ENCODE measurements around the gene SH3BP2. TPM values are rescaled to one million over a fixed set of nuclear protein-coding genes. Genes with fewer than 3 reads are reported as not detected.

Gene SH3BP2, protein sequence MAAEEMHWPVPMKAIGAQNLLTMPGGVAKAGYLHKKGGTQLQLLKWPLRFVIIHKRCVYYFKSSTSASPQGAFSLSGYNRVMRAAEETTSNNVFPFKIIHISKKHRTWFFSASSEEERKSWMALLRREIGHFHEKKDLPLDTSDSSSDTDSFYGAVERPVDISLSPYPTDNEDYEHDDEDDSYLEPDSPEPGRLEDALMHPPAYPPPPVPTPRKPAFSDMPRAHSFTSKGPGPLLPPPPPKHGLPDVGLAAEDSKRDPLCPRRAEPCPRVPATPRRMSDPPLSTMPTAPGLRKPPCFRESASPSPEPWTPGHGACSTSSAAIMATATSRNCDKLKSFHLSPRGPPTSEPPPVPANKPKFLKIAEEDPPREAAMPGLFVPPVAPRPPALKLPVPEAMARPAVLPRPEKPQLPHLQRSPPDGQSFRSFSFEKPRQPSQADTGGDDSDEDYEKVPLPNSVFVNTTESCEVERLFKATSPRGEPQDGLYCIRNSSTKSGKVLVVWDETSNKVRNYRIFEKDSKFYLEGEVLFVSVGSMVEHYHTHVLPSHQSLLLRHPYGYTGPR
- 10 to 100 TPM; 72.2 to 77.9 (median 76.7) TPM for total RNA-seq

DNA sequence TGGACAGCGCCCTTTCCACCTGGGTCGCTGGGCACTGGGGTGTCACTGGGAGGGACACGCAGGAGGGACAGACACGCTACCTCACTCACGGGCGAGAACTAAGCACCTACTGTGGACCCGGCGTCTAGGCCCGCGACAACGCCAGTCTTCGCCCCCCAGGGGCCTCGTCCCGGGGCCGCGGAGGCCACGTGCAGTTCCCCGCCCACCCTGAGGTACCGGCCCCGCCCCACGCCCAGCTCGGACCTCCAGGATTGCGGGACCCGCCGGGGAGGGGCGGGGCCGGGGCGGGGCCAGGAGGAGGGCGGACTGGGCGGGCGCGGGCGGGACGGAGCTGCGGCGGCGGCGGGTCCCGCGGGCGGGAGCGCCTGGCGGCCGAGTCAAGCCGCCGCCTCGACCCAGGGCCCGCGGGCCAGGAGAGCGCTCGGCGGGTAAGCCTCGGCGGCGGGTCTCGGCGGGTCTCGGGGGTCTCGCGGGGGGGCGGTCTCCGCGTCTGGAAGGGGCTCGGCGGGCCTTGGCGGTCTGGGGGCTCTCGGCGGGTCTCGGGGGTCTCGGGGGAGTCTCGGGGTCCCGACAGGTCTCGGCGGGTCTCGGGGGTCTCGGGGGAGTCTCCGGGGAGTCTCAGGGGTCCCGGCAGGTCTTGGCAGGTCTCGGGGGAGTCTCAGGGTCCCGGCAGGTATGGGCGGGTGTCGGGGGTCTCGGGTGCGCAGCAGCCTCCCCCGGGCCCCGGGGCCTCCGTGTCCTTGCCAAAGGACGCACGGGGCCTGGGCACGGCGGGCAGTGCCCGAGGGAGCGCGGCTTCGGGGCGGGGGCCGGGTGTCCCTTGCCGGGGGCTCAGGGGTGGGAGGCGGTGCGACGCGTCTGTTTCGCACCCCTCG, at the start of gene SH3BP2:
Gene SH3BP2, plus strand, starts transcription at position 375 of the 875 bp plus-strand sequence. CDS start 27,533 bp downstream, outside the sequence.
- H3K4me1 Mint-ChIP-seq (ENCODE audit: low read depth) = peaks cover 50% of the 10 kb centered on the region
- H3K36me3 Mint-ChIP-seq (ENCODE audit: insufficient read depth) = no peaks in the 10 kb centered on the region
- peak within 1 kb of the TSS; percentile 86 for H3K4me3 Mint-ChIP-seq
- DNase-seq (peak; percentile 58), ATAC-seq (peak; percentile 42 to 55)
- no peaks in the 10 kb centered on the region for H3K9me3 Mint-ChIP-seq
- no peaks in the 10 kb centered on the region for H3K27me3 Mint-ChIP-seq (ENCODE audit: low read depth)

DNA sequence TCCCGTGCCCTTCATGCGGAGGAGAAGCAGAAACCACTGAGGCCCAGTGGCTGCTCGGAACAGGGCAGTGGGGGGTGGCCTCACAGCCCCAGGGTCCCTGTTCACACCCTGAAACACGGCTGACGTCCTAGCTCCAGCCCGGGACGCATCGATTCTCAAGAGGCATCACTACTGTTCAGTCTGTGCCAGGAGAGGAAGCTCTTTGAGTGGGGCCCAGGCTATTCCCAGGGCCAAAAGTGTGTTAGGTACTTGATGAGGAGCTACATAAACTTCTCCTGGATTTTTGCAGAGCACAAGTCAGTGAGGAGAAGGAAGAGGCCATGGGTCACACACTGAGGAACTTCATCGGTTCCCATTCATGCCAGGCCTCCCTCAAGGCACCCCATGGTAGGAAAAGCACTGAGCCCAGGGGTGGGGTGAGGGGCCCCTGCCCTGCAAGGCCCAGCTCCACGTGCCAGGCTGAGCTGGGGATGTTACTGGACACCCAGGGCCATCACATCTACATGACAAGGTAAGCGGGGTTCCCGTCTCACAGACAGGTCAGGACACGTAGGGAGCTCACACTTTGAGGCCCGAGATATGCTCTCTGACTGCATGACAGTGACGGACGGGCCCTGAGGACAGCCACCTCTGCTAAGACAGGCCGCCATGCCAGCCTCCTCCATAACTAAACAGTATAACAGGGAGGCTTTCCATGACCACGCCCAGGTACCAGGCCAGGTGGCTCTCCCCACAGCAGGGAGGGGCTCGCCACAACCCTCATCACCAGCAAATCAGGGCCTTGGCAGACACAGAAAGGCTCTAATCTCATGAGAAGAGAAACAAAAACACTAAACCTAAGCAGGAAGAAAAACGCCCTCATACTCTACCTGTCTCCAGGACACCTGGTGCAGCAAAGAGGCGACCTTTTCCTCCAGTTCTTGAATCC, 49.1 kb upstream of the SH3BP2 start:
- Mint-ChIP-seq H3K27me3 (ENCODE audit: low read depth) (no peaks in the 10 kb centered on the region), H3K4me3 (no peak overlapping the region), H3K9me3 (no peaks in the 10 kb centered on the region), H3K4me1 (ENCODE audit: low read depth) (peaks cover 48% of the 10 kb centered on the region), H3K36me3 (ENCODE audit: insufficient read depth) (peaks cover 48% of the 10 kb centered on the region)
- ATAC-seq = no peak
- DNase-seq = no peak

DNA sequence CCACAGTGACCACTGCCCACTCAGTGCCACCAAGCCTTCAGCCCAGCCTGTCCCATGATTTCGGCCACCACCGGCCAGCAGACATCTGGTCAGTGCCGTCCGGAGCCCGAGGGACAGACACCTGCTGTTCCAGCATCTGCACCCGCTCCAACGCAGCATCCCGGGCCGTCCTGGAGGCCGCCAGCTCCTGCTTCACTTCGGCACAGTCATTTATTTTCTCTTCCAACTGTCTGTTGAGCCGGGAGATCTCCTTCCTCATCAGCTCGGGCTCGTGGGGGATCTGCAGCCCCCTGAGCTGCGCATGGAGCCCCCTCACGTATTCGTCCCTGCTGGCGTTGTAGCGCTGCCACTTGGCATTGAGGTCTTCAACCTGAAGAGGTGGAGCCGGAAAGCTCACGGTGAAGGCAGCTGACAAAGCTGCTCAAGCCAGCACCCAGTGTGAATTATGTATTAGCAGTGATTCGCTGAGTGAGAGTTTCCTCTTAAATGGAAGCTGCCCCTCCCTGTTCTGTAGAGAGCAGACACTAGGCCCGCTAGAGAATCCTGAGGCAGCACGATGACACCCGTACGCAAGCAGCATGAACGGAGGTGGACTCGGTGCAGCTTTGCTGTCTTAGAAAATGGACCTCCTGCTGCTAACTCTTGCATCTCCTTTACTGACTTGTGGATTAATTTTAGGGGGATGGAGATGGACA, 48.2 kb upstream of the SH3BP2 start:
- no peaks in the 10 kb centered on the region for H3K27me3 Mint-ChIP-seq (ENCODE audit: low read depth)
- no peak overlapping the region for H3K4me3 Mint-ChIP-seq
- H3K4me1 Mint-ChIP-seq (ENCODE audit: low read depth) = peaks cover 48% of the 10 kb centered on the region
- H3K36me3 Mint-ChIP-seq (ENCODE audit: insufficient read depth) = peaks cover 48% of the 10 kb centered on the region
- ATAC-seq (no peak), DNase-seq (no peak)
- no peaks in the 10 kb centered on the region for H3K9me3 Mint-ChIP-seq

DNA sequence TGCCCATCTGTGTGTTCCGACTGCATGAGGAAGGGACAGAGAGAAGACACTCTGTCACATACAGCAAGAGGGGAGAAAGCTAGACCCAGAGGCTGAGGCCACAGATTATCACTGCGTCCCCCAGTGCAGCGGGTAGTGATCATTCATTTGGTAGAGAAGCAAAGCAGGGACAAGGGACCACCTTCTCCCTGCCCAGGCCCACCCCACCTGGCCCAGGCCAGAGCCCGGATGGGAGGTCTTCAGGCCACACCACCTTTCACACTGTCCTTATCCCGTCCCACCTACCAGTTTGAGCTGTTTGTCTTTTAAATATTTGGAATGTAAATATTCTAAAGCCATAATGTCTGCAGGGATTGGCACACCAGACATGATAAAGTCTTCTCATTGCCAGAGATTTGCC, 47.4 kb upstream of the SH3BP2 start:
- H3K4me3 Mint-ChIP-seq = peak overlapping the region; percentile 81
- no peaks in the 10 kb centered on the region for H3K9me3 Mint-ChIP-seq
- no peaks in the 10 kb centered on the region for H3K27me3 Mint-ChIP-seq (ENCODE audit: low read depth)
- ATAC-seq = no peak
- H3K4me1 Mint-ChIP-seq (ENCODE audit: low read depth) = peaks cover 52% of the 10 kb centered on the region
- DNase-seq = no peak
- peaks cover 49% of the 10 kb centered on the region for H3K36me3 Mint-ChIP-seq (ENCODE audit: insufficient read depth)

DNA sequence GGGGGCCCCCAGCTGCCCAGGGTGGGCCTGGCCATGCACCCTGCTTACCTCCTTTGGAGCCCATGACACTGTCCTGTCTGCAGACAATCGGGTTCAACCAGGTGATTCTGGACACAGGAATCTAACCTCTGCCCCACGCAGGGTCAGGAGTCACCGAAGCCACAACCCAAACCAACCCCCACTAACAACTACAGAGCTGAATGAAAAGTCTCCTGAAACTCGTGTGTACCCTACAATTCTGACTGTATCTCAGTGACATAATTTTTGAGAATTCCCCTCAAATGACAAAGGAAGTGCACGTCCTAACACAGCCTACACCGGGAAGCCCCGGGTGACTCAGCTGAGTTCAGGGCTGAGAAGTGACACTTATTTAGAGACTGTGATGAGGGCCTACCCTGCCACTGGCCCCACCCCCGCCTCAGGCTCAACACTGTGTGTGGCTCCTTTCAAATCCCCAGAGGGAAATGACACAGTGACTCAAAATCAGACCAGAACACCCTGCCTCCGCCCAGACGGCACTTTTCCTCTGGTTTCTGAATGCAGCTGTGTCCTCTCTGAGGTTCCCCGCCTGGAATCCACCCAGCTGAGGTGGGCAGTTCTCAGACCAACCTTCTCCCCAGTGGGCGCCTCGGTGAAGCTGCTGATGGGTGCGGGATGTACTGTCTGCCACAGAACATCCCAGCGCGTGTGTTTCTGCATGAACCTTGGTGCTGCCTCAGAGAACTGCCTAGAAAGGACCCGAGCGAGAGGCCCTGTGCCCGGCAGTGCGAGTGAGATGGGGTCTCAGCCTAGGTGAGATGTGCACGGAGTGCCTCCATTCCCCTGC, 46.7 kb upstream of the SH3BP2 start:
- ATAC-seq (peak; percentile 96), DNase-seq (peak; percentile 85)
- no peaks in the 10 kb centered on the region for H3K9me3 Mint-ChIP-seq
- peaks cover 53% of the 10 kb centered on the region for H3K4me1 Mint-ChIP-seq (ENCODE audit: low read depth)
- H3K27me3 Mint-ChIP-seq (ENCODE audit: low read depth) = no peaks in the 10 kb centered on the region
- H3K4me3 Mint-ChIP-seq = peak overlapping the region; percentile 81
- peaks cover 46% of the 10 kb centered on the region for H3K36me3 Mint-ChIP-seq (ENCODE audit: insufficient read depth)

DNA sequence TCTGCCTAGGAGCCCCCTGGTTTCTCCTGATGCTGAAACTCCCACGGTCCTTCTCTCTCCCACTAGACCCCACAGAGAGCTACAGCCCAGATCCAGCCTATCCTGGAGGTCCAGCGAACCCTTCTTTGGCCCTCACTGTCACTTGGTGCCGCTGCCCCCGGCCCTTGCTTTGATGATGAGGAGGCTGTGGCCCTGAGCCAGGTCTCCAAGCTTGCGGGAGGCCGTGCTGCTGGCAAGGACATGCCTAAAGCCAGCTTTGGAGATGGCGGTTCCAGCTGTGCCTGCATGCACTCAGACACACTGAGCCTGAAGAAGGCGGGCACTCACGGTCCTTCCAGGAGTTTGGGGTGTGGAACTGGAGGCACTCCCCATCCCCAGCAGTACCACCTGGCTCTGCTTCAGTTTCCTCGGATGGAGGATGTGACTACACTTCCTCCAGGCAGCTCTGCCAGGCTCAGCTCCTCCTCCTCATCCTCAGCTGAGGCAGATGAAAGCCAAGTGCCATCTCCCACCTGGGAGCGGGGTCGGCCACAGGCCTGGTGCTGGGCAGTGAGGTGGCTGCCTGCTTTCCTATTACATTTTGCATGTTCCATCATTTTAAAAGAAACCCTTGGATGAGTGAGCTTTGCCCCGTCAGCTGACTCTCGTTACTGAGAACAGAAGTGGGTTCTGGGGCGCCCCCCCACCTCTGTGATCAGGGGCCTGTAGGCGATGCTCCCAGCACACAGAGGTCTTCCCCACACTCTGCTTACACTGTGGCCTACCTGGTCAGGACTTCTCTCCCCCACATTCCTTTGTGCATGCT, 45.8 kb upstream of the SH3BP2 start:
- DNase-seq = no peak
- Mint-ChIP-seq H3K4me3 (peak overlapping the region; percentile 81), H3K36me3 (ENCODE audit: insufficient read depth) (peaks cover 40% of the 10 kb centered on the region), H3K4me1 (ENCODE audit: low read depth) (peaks cover 58% of the 10 kb centered on the region), H3K9me3 (no peaks in the 10 kb centered on the region), H3K27me3 (ENCODE audit: low read depth) (no peaks in the 10 kb centered on the region)
- ATAC-seq = no peak

DNA sequence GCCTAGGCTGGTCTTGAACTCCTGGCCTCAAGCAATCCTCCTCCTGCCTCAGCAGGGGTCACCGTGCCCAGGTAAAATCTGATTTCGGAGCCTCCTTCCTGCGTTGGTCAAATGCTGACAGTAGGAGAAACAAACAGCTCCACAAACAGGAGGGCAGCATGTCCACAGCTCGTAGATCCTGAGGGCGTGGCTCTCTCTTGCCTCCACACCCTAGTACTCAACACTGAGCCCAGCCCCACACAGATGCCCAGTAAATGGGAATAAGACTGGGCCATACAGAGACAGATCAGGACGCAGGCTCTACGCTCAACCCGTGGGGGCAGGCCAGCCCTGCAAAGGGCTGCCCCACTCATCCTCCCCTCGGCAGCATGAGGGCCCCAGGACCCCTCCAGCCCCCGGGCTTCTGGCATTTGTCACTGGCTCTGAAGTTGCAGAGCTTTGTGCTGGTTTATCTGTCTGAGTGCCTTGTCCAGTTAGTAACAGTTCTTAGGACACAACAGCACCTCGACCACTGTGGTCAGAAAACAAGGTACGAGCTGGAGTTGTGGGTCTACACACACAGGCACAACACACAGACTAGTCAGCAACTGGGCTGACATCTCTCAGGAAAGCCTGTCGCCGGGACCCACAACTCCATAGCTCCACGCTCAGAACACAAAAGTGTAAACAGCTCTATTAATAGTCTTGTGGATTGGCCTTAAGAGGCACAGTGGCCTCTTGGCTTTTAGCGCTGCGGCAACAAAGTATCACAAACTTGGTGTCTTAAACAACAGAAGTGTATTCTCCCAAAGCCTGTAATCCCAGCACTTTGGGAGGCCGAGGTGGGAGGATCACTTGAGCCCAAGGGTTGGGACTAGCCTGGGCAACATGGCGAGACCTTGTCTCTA, 41.9 kb upstream of the SH3BP2 start:
- Mint-ChIP-seq H3K9me3 (no peaks in the 10 kb centered on the region), H3K36me3 (ENCODE audit: insufficient read depth) (peaks cover 19% of the 10 kb centered on the region), H3K27me3 (ENCODE audit: low read depth) (no peaks in the 10 kb centered on the region), H3K4me1 (ENCODE audit: low read depth) (peaks cover 58% of the 10 kb centered on the region), H3K4me3 (no peak overlapping the region)
- ATAC-seq = no peak
- DNase-seq = no peak

DNA sequence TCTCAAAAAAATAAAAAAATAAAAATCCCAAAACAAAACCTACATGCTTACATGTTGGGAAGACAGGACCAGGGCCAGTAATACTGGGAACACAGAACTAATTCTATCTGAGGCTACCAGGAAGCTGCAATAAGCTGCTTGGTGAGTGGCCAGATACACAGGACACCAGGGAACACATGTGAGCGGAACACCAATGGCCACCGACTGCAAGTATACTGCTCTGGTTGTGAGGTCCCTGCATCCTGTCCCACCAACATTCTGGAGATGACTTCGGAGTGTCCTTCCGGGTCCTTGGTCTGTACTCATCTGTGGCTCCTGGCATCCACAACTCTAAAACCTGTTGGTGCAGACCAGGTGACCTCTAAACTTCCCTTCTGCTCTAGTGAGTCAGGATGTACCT, 39.4 kb upstream of the SH3BP2 start:
- DNase-seq = no peak
- H3K27me3 Mint-ChIP-seq (ENCODE audit: low read depth) = no peaks in the 10 kb centered on the region
- H3K9me3 Mint-ChIP-seq = no peaks in the 10 kb centered on the region
- peaks cover 37% of the 10 kb centered on the region for H3K4me1 Mint-ChIP-seq (ENCODE audit: low read depth)
- H3K36me3 Mint-ChIP-seq (ENCODE audit: insufficient read depth) = peaks cover 2% of the 10 kb centered on the region
- no peak for ATAC-seq
- H3K4me3 Mint-ChIP-seq = peak overlapping the region; percentile 57

DNA sequence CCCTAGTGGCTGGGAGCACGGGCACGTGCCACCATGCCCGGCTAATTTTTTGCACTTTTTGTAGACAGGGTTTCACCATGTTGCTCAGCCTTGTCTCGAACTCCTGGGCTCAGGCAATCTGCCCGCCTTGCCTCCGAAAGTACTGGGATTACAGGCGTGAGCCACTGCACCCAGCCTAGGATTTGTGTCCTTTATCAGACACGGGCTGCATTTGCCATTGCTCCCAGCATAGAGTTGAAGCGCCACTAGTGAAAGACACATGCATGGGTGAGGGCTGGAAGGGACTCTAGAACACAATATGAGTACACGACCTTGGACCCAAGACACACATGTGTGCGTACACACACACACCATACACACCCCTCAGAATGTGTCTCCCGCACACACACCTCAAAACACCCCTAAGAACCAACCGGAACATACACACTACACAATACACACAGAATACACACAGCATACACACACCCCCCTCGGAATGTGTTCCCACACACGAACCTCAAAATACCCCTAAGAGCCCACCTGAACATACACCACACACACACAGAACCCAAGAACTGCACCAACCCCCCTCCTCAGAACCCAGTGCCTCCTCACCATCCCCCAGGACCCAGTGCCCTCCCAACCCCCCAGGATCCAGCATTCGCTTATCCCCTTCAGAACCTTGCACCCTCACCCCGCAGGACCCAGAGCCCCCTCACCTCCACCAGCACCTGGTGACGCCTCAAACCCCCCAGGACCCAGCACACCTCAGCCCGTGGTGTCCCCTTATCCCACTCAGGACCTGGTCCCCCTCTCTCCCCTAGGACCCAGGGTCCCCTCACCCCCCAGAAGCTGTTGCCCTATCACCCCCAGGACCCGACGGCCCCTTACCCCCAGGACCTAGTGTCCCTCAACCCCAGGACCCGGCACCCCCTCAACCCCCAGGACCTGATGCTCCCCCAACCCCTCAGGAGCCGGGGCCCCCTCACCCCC, 37.8 kb upstream of the SH3BP2 start:
- DNase-seq (no peak), ATAC-seq (no peak)
- peak overlapping the region; percentile 80 for H3K4me3 Mint-ChIP-seq
- H3K4me1 Mint-ChIP-seq (ENCODE audit: low read depth) = peaks cover 33% of the 10 kb centered on the region
- H3K9me3 Mint-ChIP-seq = no peaks in the 10 kb centered on the region
- peaks cover 2% of the 10 kb centered on the region for H3K36me3 Mint-ChIP-seq (ENCODE audit: insufficient read depth)
- no peaks in the 10 kb centered on the region for H3K27me3 Mint-ChIP-seq (ENCODE audit: low read depth)

DNA sequence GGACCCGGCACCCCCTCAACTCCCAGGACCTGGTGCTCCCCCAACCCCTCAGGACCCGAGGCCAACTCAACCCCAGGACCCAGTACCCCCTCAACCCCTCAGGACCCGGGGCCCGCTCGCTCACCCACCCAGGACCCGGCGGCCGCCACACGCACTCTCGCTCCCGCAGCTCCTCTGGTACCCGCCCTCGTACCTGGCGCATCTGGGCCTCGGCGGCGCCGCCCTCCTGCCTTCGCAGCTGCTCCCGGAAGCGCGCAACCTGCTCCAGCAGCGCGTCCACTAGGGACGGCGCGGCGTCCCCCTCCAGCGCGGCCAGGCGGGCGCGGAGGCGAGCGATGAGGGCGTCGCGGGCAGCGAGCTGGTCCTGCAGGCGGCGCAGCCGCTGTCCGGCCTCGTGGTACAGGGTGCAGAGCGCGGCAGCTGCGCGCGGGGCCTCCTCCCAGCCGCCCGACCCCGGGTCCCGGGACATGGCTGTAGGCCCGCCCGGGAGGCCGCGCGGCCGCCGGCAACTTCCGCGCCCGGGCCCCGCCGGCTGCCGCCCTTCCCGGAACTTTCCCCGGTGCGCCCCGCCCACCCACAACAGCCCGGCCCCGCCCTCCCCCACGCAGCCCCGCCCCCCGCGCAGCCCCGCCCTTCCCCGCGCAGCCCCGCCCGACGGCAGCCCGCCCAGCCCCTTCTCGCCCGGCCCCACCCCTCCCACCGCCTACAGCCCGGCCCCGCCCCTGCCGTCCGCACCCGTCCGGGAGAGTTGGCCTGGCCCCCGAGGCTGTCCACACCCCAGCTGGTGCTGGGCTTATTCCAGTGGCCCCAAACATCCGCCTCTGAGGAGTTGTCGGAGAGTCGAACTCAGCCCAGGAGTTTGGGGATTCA, 36.8 kb upstream of the SH3BP2 start, which contains the start of gene TNIP2:
Gene TNIP2, minus strand, starts transcription at position 516 of the 870 bp plus-strand sequence. Its CDS starts 47 bp downstream, at position 469.
- ATAC-seq = peak; percentile 83 to 85
- peaks cover 30% of the 10 kb centered on the region for H3K4me1 Mint-ChIP-seq (ENCODE audit: low read depth)
- no peaks in the 10 kb centered on the region for H3K36me3 Mint-ChIP-seq (ENCODE audit: insufficient read depth)
- no peaks in the 10 kb centered on the region for H3K27me3 Mint-ChIP-seq (ENCODE audit: low read depth)
- H3K9me3 Mint-ChIP-seq = no peaks in the 10 kb centered on the region
- peak within 1 kb of the TSS; percentile 80 for H3K4me3 Mint-ChIP-seq
- DNase-seq = peak; percentile 72

Data from activated T-cell treated with anti-CD3 and anti-CD28 coated beads, Interleukin-2, amount 50 U/mL, for 4 hours (primary cell).